ENCODE data around the gene SGPL1. TPM values are rescaled to one million over a fixed set of nuclear protein-coding genes. Genes with fewer than 3 reads are reported as not detected.

SGPL1 gene
- polyA plus RNA-seq, 1 donor from 2014 or later = 33.4 TPM

DNA sequence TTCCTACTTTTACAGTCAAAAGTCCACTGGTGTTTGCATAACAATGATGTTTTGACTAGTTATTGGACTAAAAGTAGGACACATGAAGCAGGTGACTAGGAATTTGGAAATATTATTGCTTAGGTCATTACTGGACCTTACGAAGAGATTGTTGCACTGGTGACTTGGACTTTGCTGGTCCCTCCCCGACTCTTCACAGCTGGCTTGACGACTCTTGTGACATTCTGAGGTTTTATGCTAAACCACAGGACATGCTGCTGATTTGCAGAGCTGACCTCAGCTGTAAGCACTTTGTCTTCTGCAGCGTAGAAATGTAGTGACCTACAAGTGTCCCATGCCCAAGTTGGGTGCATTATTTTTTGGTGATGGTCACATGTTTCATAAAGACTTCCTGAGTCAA lies 50.7 kb downstream of the SGPL1 start:
- H4K20me1 ChIP-seq (ENCODE audit: insufficient read depth) = no peaks in the 10 kb centered on the region
- no peak overlapping the region for H3K27ac ChIP-seq (ENCODE audit: low read length)
- no peak for TF ChIP-seq EZH2 (IDR thresholded peaks at IDR 0.05; ENCODE audit: borderline replicate concordance, insufficient read depth, low read length, poor library complexity, severe bottlenecking)
- TF ChIP-seq SMC3 (conservative IDR thresholded peaks at IDR 0.05; ENCODE audit: poor library complexity) = no peak
- TF ChIP-seq, protein P1, sequence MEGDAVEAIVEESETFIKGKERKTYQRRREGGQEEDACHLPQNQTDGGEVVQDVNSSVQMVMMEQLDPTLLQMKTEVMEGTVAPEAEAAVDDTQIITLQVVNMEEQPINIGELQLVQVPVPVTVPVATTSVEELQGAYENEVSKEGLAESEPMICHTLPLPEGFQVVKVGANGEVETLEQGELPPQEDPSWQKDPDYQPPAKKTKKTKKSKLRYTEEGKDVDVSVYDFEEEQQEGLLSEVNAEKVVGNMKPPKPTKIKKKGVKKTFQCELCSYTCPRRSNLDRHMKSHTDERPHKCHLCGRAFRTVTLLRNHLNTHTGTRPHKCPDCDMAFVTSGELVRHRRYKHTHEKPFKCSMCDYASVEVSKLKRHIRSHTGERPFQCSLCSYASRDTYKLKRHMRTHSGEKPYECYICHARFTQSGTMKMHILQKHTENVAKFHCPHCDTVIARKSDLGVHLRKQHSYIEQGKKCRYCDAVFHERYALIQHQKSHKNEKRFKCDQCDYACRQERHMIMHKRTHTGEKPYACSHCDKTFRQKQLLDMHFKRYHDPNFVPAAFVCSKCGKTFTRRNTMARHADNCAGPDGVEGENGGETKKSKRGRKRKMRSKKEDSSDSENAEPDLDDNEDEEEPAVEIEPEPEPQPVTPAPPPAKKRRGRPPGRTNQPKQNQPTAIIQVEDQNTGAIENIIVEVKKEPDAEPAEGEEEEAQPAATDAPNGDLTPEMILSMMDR (IDR thresholded peaks at IDR 0.05; ENCODE audit: poor library complexity, severe bottlenecking) = no peak
- no peak for TF ChIP-seq EP300 (conservative IDR thresholded peaks at IDR 0.05; ENCODE audit: poor library complexity, severe bottlenecking)
- TF ChIP-seq POLR2AphosphoS5 (IDR thresholded peaks at IDR 0.05) = no peak
- TF ChIP-seq, protein P2, sequence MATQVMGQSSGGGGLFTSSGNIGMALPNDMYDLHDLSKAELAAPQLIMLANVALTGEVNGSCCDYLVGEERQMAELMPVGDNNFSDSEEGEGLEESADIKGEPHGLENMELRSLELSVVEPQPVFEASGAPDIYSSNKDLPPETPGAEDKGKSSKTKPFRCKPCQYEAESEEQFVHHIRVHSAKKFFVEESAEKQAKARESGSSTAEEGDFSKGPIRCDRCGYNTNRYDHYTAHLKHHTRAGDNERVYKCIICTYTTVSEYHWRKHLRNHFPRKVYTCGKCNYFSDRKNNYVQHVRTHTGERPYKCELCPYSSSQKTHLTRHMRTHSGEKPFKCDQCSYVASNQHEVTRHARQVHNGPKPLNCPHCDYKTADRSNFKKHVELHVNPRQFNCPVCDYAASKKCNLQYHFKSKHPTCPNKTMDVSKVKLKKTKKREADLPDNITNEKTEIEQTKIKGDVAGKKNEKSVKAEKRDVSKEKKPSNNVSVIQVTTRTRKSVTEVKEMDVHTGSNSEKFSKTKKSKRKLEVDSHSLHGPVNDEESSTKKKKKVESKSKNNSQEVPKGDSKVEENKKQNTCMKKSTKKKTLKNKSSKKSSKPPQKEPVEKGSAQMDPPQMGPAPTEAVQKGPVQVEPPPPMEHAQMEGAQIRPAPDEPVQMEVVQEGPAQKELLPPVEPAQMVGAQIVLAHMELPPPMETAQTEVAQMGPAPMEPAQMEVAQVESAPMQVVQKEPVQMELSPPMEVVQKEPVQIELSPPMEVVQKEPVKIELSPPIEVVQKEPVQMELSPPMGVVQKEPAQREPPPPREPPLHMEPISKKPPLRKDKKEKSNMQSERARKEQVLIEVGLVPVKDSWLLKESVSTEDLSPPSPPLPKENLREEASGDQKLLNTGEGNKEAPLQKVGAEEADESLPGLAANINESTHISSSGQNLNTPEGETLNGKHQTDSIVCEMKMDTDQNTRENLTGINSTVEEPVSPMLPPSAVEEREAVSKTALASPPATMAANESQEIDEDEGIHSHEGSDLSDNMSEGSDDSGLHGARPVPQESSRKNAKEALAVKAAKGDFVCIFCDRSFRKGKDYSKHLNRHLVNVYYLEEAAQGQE (IDR thresholded peaks at IDR 0.05; ENCODE audit: borderline replicate concordance) = no peak

DNA sequence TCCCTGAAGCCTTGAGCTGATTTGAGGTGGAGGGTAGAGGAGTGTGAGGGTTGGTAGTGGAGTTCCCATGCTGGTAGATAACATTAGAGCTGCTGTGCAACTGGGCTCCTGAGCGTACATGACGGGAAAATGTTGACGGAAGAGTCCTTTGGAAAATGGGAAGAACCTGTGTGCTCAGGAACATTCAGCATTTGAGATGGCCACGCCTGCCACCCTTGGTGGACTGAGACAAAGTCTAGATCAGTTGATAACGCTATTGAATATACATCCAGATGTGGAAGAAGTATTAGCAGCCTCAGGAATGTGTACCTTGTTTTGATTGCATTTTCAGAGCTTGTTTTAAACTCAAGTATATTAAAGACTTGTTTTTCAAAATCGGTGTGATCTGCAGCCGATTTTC lies 56.5 kb downstream of the SGPL1 start:
- no peaks in the 10 kb centered on the region for H3K9me3 ChIP-seq (ENCODE audit: low read length)
- H3K4me3 ChIP-seq (ENCODE audit: low read length) = no peak overlapping the region
- H3K27me3 ChIP-seq (ENCODE audit: insufficient read depth, low read depth, low read length) = no peaks in the 10 kb centered on the region
- no peak overlapping the region for H2AFZ ChIP-seq (ENCODE audit: low read depth, low read length)
- no peaks in the 10 kb centered on the region for H3K9me2 ChIP-seq (ENCODE audit: insufficient read depth, low read length)
- no peak overlapping the region for H3K9ac ChIP-seq (ENCODE audit: low read length)
- H3K4me2 ChIP-seq (ENCODE audit: low read length) = no peak overlapping the region
- H3K27ac ChIP-seq (ENCODE audit: low read length) = no peak overlapping the region
- H3F3A ChIP-seq (ENCODE audit: insufficient read depth, low read length, poor library complexity, severe bottlenecking) = no peaks in the 10 kb centered on the region
- H3K36me3 ChIP-seq (ENCODE audit: insufficient read depth, low read length) = peaks cover 14% of the 10 kb centered on the region
- no peak for TF ChIP-seq SMC3 (conservative IDR thresholded peaks at IDR 0.05; ENCODE audit: poor library complexity)
- TF ChIP-seq, protein P1 (IDR thresholded peaks at IDR 0.05; ENCODE audit: poor library complexity, severe bottlenecking) = no peak
- TF ChIP-seq EZH2 (IDR thresholded peaks at IDR 0.05; ENCODE audit: borderline replicate concordance, insufficient read depth, low read length, poor library complexity, severe bottlenecking) = no peak
- no peak for TF ChIP-seq MXI1 (conservative IDR thresholded peaks at IDR 0.05; ENCODE audit: poor library complexity, severe bottlenecking)
- TF ChIP-seq, protein P2 (IDR thresholded peaks at IDR 0.05; ENCODE audit: borderline replicate concordance) = no peak
- TF ChIP-seq POLR2AphosphoS5 (IDR thresholded peaks at IDR 0.05) = no peak
- TF ChIP-seq RAD21 (conservative IDR thresholded peaks at IDR 0.05) = no peak
- TF ChIP-seq TAF1 (IDR thresholded peaks at IDR 0.05; ENCODE audit: low read depth) = no peak
- TF ChIP-seq EP300 (conservative IDR thresholded peaks at IDR 0.05; ENCODE audit: poor library complexity, severe bottlenecking) = no peak
- no peaks in the 10 kb centered on the region for H3K79me2 ChIP-seq (replicated peaks; ENCODE audit: insufficient read depth, low read length)
- H4K20me1 ChIP-seq (ENCODE audit: insufficient read depth) = no peaks in the 10 kb centered on the region

More for the DNA sequence above, 50.7 kb downstream of the SGPL1 start:
- Histone ChIP-seq H3K9ac (ENCODE audit: low read length) (no peak overlapping the region), H3K4me3 (ENCODE audit: low read length) (no peak overlapping the region), H3K9me3 (ENCODE audit: low read length) (no peaks in the 10 kb centered on the region), H3F3A (ENCODE audit: insufficient read depth, low read length, poor library complexity, severe bottlenecking) (no peaks in the 10 kb centered on the region), H3K79me2 (replicated peaks; ENCODE audit: insufficient read depth, low read length) (no peaks in the 10 kb centered on the region), H3K4me2 (ENCODE audit: low read length) (no peak overlapping the region), H3K36me3 (ENCODE audit: insufficient read depth, low read length) (peaks cover 4% of the 10 kb centered on the region), H2AFZ (ENCODE audit: low read depth, low read length) (no peak overlapping the region), H3K9me2 (ENCODE audit: insufficient read depth, low read length) (no peaks in the 10 kb centered on the region), H3K27me3 (ENCODE audit: insufficient read depth, low read depth, low read length) (no peaks in the 10 kb centered on the region)

All from neural cell (in vitro differentiated cells).